Stimulated activated CD8-positive, alpha-beta memory T cell treated with anti-CD3 and anti-CD28 coated beads, Interleukin-15, amount 100 ng/mL, for 48 hours (primary cell): Measurements from ENCODE around the gene PREB.
A peak's percentile ranks its signal among the peaks of the same experiment; 100 is the strongest.

Experiments
- DNase-seq, 2 donors: peaks; one replicate each; pipeline ENCODE4 v3.0.0-alpha.2; 2020; ENCODE audit warnings: low read depth in 2 of 2

The PREB gene

DNA sequence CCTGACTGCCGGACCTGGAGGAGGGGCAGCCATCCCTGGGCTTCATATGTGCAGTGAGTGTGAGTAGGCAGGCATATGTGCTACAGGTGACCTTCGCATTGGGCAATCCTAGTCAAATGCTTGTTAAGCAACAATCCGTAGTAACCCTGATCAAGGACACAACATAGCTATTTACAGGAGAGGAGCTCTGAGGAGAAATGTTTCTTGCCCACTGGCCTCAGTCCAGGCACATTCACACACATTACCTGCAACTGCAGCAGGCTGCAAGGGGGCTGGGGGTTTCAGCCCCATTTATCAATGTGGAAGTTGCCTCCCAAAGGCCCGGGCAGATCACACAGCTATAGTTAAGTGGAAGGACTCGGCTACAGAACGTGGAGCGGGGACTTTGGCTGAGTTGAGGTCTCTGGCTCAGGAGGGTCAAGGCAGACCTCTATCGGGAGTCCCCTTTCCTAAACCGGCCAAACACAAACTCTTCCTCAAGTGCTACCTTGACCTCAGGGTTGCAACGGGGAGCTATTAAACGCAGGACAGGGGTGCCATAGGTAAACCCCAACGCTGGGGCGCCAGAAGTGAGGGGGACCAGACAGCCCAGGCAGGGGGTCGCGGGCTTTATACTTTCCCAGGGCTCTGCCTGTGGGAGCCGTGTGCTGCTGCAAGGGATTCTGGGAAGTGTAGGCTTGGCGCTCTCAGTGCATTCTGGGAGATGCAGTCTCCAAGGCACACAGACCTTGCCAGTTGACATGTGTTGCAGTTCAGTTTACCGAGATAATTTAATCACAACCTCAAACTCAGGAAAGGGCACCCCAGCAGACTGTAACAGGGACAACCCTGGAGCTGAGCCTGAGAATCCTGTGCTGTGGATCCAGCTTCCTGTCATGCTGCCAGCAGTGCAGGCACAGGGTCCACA is 38.4 kb downstream of the PREB start:
- DNase-seq, result no peak

DNA sequence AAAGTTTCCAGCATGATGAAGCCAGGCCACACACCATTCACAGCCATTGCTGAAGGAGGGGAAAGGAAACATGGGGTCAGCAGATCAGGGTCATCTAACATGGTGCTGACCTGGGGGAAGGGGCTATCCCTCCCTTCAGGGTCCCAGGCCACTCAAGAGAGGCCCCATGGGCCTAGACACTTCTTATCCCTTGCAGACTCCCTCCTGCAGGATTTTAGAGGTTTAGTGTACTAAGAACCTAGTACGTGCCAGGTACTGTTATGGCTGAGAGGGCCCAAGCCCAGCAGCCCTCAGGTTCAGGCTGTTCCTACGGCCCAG is 39.0 kb downstream of the PREB start:
- no peak for DNase-seq

- no peak for DNase-seq
Observed at GRCh38 chr2:27094353-27094984, 40.0 kb downstream of the PREB start.

DNA sequence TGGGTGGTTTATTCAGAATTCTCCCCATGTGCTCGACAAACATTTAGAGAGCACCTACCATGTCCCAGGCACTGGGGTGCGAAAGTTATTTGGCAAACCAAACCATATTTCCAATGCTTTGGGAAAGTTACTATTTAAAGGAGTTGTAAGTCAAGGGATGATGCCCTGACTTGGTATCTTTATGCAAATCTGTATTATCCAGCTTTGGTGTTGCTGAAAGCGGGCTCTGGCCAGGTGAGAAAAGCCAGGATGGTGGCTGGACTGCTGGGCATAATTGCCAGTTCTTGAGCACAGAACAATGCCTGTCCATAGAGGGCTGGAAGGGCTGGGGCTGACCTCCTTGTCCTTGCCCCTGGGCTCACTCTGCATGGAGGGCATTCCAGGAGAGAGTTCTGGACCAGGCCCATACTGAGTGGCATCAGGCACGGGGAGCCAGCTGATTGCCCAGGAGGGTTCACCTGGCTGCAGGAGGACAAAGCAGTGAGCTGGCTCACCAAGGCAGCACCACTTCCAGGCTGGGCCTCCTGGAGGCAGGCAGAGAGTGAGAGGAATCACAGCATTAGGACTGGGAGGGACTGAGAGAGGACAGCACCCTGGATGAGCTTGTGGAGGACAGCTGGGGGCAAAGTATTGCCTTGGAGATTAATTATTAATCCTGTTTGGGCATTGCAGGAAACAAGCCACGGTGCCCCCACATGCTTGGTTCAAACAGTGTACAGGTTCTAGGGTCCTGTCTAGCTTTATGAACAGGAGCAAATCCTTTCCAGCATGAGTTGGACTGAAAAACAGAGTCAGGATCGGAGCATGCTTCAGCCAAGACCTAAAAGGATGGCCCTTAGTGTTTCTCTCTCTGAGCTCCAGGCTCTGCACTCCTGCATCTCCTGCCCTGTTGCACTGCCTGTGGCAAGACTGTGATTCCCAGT is 40.7 kb downstream of the PREB start:
- no peak for DNase-seq

DNA sequence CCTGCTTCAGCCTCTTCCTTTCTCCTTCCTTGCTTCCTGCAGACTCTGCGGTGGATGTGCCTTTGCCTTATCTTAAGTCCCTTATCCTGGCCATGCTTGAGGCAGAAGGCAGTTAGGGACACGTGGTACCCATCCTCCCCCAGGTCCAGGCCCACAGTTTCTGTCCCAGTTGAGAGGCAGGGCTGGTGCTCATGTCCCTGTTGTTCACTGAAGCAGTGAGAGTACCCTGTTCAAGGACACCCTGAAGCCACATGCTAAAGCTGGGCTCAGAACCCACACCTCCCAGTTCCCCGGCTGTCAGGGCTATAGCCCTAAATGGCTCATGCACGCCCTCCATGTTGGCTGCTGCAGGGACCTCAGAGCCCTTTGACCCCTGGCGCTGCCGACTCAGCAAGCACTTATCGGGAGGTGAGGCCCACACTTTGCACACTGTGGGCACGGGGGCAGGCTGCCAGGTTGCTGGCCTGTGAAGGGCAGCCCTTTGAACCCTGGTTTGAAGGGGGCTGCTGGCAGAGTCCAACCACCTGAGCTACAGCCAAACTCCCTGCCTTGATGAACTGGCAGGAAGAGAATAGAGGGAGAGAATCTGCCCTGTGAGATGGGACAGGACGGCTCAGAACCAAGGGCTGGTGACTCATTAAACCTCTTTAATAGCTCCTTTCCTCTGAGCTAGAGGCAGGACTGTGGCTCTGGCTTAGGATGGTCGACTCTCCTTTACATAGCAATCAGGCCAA is 41.6 kb downstream of the PREB start:
- no peak for DNase-seq

DNA sequence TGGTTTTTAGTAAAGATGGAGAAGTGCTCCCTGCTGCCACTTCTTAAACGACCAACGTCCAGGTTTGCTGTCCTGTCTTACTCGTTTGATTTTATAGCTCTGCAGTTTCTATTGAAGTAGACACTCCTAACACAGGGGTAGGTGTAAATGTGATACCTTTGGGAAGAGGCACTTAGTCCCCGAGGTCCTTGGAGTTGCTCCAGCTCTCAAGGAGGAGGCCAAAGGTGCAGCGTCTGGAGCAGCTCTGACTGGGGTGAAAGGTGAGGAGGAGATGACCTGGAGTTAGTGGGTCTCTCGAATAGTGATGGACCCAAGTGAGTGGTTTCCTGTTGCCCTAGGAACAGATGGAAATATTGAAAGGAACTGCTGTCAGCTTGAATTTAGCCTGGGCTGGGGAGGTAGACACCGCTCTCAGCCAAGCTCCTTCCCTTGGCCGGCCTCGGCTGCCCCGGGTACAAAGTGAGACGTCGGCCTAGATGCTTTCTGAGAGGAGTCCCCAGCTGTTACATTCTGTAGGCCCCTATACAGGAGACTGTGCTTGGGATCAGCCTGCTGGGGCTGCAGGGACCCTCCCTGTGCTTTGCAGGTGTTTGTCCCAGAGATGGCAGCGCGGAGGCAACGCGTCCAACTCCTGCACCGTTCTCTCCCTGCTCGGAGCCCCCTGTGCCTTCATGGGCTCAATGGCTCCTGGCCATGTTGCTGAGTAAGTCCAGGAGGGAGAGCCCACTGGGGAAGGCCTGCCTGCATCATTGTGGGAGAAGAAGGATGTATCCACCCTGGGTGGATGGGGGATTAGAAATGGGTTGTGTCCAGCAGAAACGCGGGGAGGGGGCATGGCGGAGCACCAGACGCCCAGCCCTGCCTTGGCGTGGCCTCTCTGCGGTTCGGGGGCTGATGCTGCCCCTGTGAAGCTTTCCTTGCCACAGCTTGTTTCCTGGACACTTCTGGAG is 42.4 kb downstream of the PREB start:
- no peak for DNase-seq

GRCh38 chr2:27089111-27089954 is 45.1 kb downstream of the PREB start:
- no peak for DNase-seq

DNA sequence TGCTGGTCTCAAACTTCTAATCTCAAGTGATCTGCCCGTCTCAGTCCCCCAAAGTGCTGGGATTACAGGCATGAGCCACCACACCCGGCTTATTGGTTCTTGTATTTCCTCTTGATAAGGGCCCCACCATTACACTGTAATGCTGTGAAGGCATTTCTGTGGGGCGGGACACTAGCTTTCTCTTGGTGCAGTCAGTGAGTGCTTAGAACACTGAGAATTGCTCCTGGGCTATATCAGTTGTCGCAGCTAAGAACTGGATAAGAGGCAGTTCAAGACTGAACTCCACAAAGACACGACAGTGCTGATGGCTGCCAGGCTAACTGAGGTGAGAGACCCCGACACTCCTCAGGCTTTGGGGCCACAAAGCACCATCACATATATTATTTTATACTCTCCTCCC is 45.8 kb downstream of the PREB start:
- no peak for DNase-seq

DNA sequence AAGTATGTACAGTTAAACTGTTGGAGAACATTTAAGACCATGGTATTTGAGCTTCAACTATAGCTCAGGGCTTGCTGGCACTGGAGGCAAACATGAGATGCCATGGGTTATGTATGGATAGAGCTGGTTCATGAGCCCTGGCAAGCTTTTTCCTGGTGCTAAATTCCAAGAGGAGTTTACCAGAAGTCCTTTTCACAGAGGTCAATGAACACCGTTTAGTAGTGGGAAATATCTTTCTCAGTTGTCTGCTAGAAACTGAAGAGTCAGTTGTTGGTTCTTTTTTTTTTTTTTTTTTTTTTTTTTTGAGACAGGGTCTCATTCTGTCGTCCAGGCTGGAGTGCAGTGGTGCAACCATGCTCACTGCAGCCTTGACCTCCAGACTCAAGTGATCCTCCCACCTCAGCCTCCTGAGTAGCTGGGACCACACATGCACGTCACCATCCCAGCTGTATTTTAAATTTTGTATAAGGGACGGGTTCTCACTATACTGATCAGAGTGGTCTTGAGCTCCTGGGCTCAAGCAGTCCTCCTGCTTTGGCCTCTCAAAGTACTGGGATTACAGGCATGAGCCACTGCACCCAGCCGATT is 46.5 kb downstream of the PREB start:
- DNase-seq, result no peak

DNA sequence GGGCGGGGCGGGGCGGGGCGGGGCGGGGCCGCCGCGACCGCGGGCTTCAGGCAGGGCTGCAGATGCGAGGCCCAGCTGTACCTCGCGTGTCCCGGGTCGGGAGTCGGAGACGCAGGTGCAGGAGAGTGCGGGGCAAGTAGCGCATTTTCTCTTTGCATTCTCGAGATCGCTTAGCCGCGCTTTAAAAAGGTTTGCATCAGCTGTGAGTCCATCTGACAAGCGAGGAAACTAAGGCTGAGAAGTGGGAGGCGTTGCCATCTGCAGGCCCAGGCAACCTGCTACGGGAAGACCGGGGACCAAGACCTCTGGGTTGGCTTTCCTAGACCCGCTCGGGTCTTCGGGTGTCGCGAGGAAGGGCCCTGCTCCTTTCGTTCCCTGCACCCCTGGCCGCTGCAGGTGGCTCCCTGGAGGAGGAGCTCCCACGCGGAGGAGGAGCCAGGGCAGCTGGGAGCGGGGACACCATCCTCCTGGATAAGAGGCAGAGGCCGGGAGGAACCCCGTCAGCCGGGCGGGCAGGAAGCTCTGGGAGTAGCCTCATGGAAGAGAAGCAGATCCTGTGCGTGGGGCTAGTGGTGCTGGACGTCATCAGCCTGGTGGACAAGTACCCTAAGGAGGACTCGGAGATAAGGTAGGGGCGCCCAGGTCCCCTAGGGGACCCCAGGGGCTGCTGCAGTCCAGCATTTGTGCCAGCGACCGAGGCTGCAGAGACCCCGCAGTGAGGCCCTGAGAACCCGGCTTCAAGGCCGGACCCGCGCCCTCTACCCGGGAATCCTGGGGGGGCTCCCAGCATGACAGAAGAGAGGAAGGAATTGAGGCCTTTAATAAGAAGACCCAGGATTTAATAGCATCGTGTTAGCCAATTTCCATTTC is 47.5 kb downstream of the PREB start, which contains the start of gene KHK:
Gene KHK, plus strand, starts transcription at position 49 of the 870 bp plus-strand sequence. Its CDS starts 488 bp downstream, at position 537.
- no peak for DNase-seq

DNA sequence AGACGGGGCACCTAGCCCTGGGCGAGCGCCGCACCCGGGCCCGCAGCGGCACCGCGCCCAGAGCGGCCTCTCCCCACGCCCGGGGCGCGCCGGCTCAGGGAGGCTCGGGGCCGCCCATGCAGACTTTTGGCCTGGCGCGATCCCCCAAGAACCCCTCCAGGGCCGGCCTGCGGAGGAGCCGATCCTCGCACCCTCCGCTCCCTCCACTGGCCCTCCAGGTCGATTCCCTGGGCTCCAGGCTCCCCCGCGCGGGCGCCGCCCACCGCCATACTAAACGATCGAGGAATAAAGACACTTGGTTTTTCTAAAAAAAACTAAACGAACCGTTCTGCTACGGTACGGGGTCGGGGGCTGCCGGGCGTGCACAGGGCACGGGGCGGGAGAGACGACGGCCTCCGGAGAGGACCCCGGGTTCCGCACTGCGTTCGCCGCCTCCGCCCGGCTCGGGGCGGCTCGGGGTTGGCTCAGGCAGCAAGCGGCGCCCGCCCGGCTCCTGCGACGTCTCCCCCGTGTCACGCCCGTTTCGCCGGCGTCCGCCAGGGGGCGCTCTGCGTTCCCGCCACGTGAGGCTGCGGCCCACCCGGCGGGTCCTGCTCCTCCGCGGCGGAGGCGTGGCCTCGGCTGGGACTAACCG is 48.2 kb downstream of the PREB start:
- DNase-seq, result peak; percentile 96 to 98

- peak in 1 of 2 donors; percentile 25 for DNase-seq
Observed at GRCh38 chr2:27085673-27086089, 48.8 kb downstream of the PREB start.

GRCh38 chr2:27085062-27085672 is 49.3 kb downstream of the PREB start:
- DNase-seq, result no peak

GRCh38 chr2:27084297-27085061 is 50.0 kb downstream of the PREB start:
- no peak for DNase-seq

DNA sequence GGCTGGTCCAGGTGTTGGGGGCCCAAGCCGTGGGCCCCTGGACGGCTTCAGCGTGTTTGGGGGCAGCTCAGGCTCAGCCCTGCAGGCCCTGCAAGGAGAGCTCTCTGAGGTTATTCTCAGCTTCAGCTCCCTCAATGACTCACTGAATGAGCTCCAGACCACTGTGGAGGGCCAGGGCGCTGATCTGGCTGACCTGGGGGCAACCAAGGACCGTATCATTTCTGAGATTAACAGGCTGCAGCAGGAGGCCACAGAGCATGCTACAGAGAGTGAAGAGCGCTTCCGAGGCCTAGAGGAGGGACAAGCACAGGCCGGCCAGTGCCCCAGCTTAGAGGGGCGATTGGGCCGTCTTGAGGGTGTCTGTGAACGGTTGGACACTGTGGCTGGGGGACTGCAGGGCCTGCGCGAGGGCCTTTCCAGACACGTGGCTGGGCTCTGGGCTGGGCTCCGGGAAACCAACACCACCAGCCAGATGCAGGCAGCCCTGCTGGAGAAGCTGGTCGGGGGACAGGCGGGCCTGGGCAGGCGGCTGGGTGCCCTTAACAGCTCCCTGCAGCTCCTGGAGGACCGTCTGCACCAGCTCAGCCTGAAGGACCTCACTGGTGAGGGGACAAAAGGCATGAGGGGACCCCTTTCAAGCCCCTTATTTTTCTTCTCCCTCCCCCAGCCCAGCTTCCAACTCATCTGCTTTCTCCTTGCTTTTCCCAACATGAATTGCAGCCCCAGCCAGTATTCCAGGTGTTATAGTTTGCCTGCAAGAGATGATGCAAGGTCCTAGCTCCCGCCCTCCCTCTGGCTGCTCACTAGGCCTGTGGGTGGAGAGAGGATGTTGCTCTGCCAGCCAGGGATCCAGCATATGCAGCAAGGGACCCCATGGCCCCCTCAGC is 50.8 kb downstream of the PREB start:
- no peak for DNase-seq
